GM20431 (cell line): Measurements from ENCODE around the gene GRB14.

Experiments
- in situ Hi-C: fragments of 300-500 bp; cut with MseI, MboI; formaldehyde crosslinking; loops from one replicate; pipeline ENCODE4 v1.15.0; 2020; ENCODE audit warnings: low sequenced_read_pairs; ENCODE audit not compliant: unreplicated experiment

GRB14 gene

DNA sequence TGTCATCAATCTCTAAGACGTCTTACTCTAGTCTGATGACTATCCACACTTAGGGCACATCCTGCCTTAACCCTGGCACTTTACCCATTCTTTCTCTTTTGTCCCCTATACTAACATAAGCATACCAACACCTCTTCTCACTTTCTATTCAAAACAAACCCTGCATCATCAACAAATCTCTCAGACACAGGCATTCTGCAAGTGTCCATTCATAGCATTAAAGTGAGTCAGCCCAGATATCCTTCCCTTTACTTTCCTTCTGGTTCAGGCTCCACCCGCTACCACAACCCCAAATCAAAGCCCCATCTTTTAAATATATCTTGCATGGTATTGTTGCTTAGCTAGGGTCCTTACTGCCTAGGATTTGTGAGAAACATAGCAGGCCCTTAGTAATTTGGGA lies 3.8 kb downstream of the GRB14 start:
- in situ Hi-C loops, result no loop called here

DNA sequence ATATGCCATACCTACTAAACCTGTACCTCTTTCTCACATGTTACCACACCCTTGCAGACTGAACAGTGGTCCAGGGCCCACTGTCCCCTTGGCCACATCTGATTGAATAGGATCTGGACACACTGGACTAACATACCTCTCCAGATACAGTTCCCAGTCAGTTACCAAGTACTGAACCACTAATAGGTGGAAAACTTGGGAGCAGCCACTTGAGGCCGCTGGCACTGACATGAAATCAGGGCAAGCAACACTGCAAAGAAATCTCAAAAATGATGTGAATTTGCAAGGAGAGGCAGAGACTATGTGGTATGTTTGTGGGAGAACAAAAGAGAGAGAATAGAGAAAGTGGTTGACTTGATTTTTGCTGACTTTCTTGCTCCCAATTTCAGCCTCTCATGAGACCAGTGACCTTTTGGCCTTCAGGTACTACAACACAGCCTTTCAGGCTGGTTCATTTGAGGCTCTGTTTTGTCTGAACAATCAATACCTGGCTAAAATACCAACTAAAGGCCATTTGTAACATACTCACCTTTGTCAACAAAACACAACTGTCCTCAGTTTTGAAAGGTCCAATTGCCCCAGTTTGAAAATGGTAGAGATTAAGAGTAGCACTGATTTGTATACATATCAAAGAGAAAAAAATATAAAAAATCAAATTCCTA lies 7.8 kb downstream of the GRB14 start:
- in situ Hi-C loops, result no loop called here

DNA sequence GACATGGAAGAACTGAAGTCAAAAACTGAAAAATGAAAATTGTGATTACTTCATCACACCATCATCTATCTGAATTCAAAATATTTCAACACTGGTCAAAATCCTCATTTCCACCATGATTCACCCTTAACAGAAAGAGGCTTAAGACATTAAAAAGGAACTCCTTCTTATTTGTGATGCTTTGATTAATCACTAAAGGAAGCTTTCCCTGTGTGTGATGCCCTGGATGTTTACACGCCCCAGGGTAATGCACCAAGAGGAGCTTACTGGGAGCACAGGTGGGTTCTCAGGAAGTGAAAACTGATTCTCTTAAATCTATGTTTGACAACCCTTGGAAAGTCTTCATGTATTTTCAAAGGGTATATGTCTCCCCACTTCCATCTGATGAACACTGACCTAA lies 11.5 kb downstream of the GRB14 start:
- in situ Hi-C loops, result no loop called here

DNA sequence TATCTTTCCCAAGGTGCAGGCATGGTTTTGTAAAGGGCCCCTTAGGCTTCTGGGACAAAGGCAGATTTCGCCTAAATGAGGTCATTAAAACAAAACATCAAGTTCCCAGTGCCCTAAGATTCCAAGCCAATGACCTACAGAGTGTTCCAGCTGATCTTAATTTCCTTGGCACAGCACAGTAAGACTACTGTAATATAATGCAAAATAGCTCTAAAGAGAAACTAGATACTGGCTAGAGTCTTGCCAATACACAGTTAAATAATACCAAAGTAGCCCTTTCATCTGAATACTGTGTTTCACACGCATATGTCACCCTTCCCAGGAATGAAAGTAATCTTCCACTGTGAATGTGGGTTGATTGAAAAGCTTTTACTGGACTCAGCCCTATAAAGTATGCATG lies 14.7 kb downstream of the GRB14 start:
- in situ Hi-C loops, result no loop called here

DNA sequence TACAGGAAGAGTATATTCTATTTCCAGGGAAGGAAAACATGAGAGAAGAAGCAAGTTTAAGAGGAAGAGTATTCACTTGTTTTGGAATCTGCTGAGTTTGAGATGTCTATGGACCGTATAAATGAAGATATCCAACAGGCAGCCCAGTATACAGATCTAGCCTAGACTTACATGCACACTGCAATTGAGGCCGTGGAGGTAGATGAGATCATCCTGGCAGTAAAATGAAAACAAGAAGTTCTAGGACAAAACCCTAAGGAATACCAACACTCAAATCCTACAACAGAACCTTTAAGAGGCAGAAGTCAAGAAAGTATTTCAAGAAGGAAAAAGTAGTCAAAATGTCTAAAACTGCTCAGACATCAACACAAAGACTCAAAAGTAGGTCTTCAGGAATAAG lies 16.0 kb downstream of the GRB14 start:
- in situ Hi-C loops, result no loop called here

DNA sequence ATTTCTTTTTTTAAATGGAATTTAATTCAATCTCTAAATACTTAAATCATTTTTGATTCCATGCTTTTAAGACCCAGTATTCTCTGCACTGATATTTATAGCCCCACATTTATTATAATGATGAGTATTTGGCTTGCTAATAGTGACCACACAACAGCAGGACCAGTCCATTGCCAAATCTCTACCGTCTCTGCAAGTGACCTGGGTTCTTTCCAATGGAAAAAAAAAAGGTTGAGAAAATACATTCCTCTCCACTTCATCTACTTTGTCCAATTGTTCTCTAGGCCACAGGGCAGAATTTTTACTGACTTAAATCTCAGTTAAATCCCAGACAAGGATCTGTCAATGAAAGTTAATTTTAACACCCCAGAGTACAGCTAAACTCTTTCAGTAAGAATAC lies 20.5 kb downstream of the GRB14 start:
- in situ Hi-C loops, result no loop called here

DNA sequence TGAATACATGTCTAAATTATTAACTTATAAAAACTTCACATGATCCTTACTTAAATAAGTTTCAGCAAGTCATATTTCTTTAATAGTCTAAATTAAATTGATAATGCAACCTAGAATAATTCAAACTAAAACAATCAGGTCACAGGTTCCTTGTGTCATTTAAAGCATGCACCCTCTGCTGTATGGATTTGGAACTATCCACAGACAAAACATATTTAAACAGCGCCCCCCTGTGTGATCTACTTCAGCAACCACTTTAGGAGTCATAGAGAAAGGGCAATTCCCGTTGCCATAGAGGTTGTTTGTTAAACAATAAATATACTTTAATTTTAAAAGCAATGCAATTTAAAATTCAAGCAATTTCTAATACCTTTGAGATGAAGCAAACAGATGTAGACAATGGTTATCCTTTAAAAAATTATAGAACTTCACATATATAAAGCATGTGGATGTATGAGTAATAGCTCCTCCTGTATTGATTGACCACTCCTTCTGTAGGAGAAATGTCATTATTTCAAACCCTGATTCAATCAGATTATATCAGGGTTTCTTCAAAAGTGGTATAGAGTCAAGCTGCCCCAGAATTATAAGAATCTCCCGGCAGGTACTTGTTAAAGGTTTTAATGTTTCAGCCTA lies 21.2 kb downstream of the GRB14 start:
- in situ Hi-C loops, result no loop called here

DNA sequence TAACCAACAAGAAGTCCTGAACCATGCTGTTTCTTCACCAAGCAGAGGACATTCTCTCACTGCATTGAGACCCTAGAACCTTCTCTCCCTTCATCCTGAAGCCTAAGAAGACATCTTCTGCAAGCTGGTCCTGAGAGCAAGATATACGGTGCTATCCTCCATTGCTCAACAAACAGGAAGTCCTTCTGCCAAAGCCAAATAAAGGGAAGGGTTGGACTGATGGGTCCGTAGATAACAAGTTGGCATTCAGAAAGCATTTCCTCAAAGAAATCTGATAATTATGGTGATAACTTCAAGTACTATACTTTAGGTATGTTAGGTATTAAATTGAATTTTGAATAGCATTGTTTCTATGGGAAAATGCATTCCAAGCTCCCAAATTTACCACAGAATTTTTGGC lies 23.3 kb downstream of the GRB14 start:
- in situ Hi-C loops, result no loop called here

DNA sequence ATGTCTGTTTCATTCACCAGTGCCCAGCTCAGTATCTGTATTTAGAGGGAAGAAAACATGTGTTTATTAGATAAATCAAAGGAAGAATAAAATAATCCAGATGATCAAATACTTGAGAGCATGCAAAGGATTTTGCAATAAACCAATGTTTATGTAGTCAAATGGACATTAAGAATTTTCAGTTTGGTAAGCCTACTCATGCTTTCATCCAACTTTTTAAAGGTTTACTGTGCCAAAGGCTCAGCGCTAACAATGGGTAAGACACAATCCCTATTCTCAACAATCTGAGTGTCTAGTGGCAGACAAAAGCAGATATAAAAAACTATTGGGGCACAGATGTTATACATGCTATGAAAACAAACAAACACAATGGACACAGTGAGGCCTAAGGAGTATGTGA lies 26.3 kb downstream of the GRB14 start:
- in situ Hi-C loops, result no loop called here

DNA sequence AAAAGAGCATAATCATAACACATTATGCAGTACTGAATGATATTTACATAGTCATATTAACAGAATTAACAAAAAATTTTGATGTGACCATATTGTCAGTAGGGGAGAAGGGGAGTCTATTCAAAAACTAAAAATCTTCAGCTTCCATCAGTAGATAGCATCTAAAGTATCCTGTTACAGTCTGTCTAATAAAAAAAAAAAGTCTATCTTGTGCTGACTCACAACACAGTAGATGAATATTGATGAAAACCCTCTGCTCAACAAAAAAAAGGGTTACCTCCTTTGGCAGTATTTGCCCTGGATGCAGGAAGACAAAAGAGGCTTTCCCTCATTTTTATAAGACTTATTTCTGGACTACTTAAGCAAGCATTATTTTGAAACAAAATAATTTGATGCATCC lies 27.3 kb downstream of the GRB14 start:
- in situ Hi-C loops, result no loop called here

DNA sequence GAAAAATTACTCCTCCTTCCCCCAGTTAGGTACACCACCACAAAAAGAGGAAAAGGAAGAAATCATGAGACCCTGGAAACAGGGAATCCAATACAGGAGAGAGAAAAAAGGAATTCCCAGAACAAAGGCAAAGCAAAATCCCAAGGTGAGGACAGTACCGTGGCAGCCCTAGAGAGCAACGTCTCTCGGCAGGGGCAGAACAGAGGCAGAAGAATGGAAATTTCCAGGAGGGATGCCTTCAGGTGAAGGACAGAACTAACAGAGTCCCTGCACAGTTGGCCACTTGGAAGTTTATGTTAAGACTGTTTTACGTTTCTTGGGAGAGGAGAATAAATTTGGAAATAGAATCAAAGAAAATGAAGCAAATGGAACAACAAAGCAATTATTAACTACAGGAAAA lies 27.7 kb downstream of the GRB14 start:
- in situ Hi-C loops, result no loop called here

DNA sequence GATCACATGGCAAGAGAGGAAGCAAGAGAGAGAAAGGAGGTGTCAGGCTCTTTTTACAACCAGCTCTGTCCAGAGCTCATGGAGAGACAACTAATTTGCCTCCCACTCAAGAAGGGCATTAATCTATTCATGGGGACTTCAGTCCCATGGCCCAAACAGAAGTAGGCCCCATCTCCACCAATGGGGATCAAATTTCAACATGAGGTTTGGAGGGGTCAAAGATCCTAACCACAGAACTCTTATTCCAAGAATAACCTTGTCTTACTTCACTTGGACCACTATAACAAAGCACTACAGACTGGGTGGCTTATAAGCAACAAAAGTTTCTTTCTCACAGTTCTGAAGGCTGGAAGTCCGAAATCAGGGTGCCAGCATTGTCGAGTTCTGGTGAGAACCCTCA lies 31.8 kb downstream of the GRB14 start:
- in situ Hi-C loops, result no loop called here

DNA sequence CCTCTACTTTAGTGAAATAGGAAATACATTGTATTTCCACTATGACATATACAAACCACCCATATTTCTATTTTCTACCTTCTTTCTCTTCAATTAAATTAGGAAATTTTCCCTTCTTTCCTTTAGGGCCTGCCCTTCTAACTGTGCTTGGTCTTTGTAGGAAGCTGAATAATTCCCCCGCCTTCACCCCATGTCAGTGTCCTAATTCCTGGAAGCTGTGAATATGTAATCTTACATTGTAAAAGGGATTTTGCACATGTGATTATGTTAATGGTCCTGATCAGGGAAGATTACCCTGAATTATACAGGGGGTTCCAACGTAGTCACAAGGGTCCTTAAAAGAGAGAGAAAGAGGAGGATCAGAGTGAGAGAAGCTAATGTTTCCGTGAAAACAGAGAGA lies 40.2 kb downstream of the GRB14 start:
- in situ Hi-C loops, result no loop called here

DNA sequence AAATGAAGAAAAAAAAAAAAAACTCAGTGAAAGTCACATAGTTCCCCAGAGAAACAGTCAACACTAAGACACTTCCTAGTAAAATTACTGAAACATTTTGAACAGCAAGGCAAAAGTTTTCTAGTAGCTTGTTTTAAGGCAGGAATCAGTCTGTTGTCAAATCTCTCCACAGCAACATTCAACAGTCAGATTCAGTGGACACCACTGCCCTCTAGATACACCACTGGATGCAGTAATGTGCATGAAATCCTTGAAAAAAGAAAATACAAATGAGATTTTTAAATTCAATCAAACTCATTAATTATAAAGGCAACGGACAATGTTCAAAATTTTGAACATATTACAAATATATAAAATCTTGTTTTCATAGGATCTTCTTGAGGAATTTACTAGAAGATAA lies 46.4 kb downstream of the GRB14 start:
- in situ Hi-C loops, result no loop called here

DNA sequence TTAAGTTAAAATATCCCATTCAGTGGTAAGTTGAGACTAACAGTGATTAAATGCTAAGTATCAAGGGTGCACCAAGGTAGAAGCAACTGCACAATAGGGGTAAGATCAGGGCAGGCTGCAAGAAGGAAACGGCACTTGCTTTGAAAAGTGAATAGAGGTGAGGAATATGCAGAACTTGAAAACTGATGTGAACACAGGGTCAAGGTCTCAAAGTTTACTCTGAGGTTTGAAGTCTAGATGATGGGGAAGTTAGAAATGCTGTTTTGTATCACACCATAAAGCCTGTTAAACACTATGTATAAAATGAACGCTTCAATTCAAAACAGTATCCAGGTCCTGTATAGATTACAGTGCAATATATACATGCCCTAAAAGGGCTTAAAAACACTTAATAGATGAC lies 50.8 kb downstream of the GRB14 start:
- in situ Hi-C loops, result no loop called here

DNA sequence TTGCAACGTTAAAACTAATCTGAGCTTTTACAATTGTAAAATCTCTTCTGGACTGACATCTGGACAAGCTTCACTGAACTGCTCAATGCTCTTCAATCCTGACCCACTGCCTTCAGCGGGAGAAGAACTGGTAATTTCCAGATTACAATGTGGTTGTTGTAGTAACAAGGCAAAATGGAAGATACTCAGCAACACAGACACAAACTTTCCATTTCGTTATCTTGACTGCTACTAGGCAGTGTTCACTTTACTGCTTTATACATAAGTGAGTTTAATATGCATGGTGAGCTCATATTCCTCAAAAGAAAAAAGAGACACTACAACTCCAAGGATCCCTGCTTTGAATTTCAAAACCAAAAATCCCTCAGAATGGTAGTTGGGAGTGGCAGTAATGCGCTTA lies 51.9 kb downstream of the GRB14 start:
- in situ Hi-C loops, result no loop called here

DNA sequence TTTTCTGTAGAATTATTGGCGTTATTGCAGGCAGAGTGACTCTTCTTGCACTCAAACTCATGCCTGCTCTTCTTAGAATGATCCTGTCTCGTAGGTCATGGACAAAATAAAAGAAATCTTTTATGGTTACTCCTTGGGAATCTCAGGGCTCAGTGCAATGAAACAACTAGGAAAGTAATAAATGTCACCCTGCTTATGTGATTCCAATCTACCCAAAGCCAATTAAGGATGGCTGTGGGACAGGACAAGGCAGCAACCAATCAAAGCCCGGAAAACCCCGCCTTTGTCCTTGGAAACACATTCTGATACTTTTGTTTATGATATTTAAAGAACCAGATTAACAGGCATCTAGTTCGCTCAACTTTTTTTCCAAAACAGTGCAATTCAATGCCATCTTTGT lies 53.0 kb downstream of the GRB14 start:
- in situ Hi-C loops, result no loop called here

DNA sequence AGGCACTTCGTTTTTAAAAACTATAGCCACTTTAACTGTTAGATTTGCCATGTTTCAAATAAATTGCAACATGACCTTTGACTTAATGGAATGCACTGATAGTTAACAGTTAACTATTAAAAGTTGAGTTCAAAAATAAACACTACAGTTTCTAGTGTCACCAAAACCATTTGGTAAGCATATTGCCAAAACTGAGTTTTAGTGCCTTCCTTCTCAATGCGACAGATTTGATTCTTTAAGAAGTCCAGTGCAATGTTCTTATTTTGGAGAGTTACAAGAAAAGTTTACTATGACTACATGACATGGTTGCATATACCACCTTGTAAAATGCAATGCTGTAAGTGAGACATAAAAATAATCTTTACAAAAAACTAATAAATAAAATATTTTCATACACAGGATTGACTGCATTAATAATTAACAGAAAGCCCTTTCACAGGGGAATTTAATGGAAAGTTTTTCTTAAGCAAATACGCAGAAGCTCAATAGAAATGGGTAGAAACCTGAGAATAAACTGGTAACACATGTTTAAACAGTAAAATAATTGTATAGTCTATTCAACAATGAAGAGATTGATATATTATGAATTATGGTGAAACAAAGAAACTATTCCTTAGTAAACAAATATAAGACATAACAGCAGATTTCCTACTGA lies 53.8 kb downstream of the GRB14 start:
- in situ Hi-C loops, result no loop called here

DNA sequence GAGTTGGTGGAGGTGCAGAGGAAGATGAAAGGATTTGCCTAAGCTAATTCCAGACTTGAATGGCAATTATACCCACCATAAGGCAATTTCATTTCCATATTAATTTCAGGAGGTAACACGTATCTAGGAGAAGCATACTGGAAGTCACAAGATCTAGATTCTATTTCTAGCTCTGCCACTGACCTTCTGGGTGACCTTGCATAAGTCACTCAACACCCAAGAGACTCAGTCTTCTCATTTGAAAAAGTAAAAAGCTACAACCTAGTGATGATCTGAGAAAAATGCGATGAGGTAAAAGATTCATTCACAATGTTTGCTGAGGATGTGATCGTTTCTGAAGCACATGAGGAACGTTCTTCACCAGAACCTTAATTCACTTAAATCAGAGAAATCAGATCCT lies 55.9 kb downstream of the GRB14 start:
- in situ Hi-C loops, result no loop called here

DNA sequence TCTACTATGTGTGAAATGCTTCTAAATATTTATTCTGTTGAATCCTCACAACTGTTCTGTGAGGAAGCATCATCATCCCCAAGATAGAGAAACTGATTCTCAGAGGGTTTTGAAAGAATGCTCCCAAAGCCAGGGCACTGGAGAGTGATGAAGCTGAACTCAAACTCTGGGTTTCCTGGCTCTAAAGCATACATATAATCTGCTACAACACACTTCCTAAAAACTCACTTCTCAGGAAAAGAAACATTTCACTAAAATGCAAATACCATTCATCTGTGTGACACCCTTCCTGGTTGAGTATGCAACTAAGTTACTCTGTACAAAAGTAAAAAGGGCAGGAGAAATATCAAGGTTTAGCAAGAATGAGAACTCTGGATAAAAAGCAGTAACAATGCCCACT lies 58.6 kb downstream of the GRB14 start:
- in situ Hi-C loops, result no loop called here

DNA sequence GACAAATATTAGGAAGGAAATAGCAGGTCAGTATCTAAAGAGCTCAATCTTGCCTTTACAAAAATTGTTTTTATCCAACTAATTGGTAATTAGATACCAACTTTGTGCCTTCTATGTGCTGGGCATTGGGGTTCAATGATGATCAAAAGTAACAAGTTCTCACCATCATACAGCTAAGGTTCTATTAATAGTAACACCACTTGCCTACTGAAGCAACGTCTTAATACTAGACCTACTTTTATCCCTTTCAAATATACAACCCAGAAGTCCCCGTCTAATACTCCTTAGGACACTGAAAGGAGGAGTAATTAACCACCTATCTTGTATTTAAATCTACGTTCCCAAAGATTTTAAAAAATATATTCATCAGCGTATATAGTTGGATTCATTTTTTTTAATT lies 59.3 kb downstream of the GRB14 start:
- in situ Hi-C loops, result no loop called here

DNA sequence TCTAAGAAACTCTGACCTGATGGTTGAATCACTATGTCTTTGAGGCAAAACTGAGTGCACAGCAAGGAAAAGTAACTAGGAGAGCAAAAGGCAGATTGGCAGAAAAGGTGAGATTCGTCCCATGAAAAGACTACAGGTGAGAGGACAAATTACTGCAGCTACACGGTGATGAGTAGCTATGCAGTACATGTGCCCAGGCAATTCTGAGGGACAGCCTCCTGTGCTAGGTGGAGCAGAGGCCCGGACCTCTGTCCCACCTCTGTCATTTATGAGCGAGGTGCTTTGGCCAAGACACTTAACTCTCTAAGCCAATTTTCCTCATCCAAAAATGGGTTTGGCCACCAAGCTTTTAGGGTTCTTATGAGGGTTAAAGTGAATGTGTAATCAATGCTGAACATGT lies 59.9 kb downstream of the GRB14 start:
- in situ Hi-C loops, result no loop called here
